Stomach (tissue), 9 donors: ENCODE data around the gene SLC39A3. TPM values are rescaled to one million over a fixed set of nuclear protein-coding genes. Genes with fewer than 3 reads are reported as not detected.

Experiments
- DNase-seq, 2 donors: peaks; one replicate each; pipeline versions ENCODE4 v3.0.0 to v3.0.0-alpha.2; 2013 to 2019
- H3K27ac ChIP-seq, 5 donors: fragments of 200-600 bp in 4 of 5; sonication (generic) in 4 of 5; one replicate each; pipeline ENCODE4 v1.5.1; 2013 to 2019; ENCODE audit warnings: mild to moderate bottlenecking in 1 of 5, moderate library complexity in 1 of 5
- H3K27me3 ChIP-seq, 3 donors: fragments of 200-600 bp; sonication (generic); one replicate each; pipeline ENCODE4 v1.5.1; 2017 to 2019; ENCODE audit warnings: mixed run types in 1 of 3
- H3K36me3 ChIP-seq, 4 donors: fragments of 200-600 bp; sonication (generic); 1 replicate in 3 of 4; 2 replicates in 1 of 4; pipeline ENCODE4 v1.5.1; 2016 to 2019
- H3K4me1 ChIP-seq, 4 donors: fragments of 200-600 bp; sonication (generic); one replicate each; pipeline ENCODE4 v1.5.1; 2016 to 2019
- H3K4me3 ChIP-seq, 4 donors: fragments of 200-600 bp; sonication (generic) in 3 of 4; one replicate each; pipeline ENCODE4 v1.5.1; 2016 to 2019; ENCODE audit warnings: mild to moderate bottlenecking in 1 of 4
- H3K9me3 ChIP-seq, 4 donors: fragments of 200-600 bp; sonication (generic); one replicate each; pipeline ENCODE4 v1.5.1; 2016 to 2019
- CTCF ChIP-seq, 7 experiments: fragments of 450-650 bp in 4 of 7; fragments of 200-600 bp in 3 of 7; sonication (generic) in 3 of 7; IDR thresholded peaks; one replicate each; pipeline ENCODE4 v1.5.1; 2016 to 2019; ENCODE audit warnings: antibody characterized with exemption in 7 of 7, control low read depth in 2 of 7, mild to moderate bottlenecking in 1 of 7
- EP300 ChIP-seq: sonication (generic); formaldehyde crosslinking; IDR thresholded peaks from one replicate; pipeline ENCODE4 v1.6.1; 2017; ENCODE audit warnings: antibody characterized with exemption
- POLR2A ChIP-seq, 4 donors: fragments of 450-650 bp; IDR thresholded peaks; one replicate each; pipeline ENCODE4 v1.6.1; 2016; ENCODE audit warnings: antibody characterized with exemption in 4 of 4, control low read depth in 2 of 4, mild to moderate bottlenecking in 1 of 4, moderate library complexity in 1 of 4
- POLR2AphosphoS5 ChIP-seq, 3 donors: sonication (generic); formaldehyde crosslinking; IDR thresholded peaks; one replicate each; pipeline ENCODE4 v1.6.1; 2016; ENCODE audit warnings: antibody characterized with exemption in 3 of 3
- WGBS, 5 donors: extraction: QIAGEN DNeasy Blood & Tissue Kit in 3 of 5; methylation state at CpG; one replicate each; pipeline versions ENCODE4 v1.1.5 to v1.1.7; 2013 to 2018; 5-methylcytosine and 5-hydroxymethylcytosine counted together
- intact Hi-C: fragments of 100-400 bp; cut with DNase I; formaldehyde crosslinking; loops from one replicate; pipeline ENCODE4 v1.15.1; 2023; ENCODE audit warnings: low total_unique reads
- polyA plus RNA-seq, 3 donors: library from polyadenylated mRNA; stranded (reverse); fragments of 200-250 nt; gene quantifications; one replicate each; pipeline ENCODE4 v1.2.3, GENCODE V29; 2013
- total RNA-seq, 5 donors: library from RNA; depleted of rRNA; stranded (reverse); fragments of >200 nt; gene quantifications; one replicate each; pipeline versions ENCODE4 v1.1.0 to v1.2.3, GENCODE V29; 2014 to 2016
- donor health status: healthy with polysubstance abuse.
- donor health status: Bipolar disorder and iron deficiency.
- donor health status: healthy.

Gene SLC39A3
- total and polyA plus RNA-seq, 8 donors: 3.6 to 33.6 (median 14.9) TPM; not detected in 1

- peak within 1 kb of the TSS; percentile 16 to 96 (median 79) for H3K27ac ChIP-seq
- H3K4me1 ChIP-seq: peaks cover 31 to 58% (median 52%) of the 10 kb centered on the region in 4 donors
- peak; percentile 98 to 100 for DNase-seq
- no peaks in the 10 kb centered on the region for H3K9me3 ChIP-seq
- H3K27me3 ChIP-seq: no peaks in the 10 kb centered on the region
- intact Hi-C loops: no loop called here
- 0 to 1% (median 1%) methylated on average over 23 to 78 of the region's 78 CpGs for WGBS, 5 donors
- peaks cover 0 to 16% (median 4%) of the 10 kb centered on the region in 4 donors for H3K36me3 ChIP-seq
- TF ChIP-seq POLR2AphosphoS5 (IDR thresholded peaks at IDR 0.05): peak; percentile 66 to 89 (median 73)
- TF ChIP-seq EP300: no peak
- peak within 1 kb of the TSS; percentile 93 to 99 (median 96) for H3K4me3 ChIP-seq
Observed at GRCh38 chr19:2785244-2785997, 45.6 kb upstream of the SLC39A3 start, which contains the start of gene THOP1. Gene THOP1, plus strand, starts transcription at chr19:2785503. Its CDS starts 160 bp downstream, at chr19:2785663.

GRCh38 chr19:2783781-2784145 is 43.9 kb upstream of the SLC39A3 start:
- H3K27ac ChIP-seq: peak overlapping the region in 4 of 5 donors; percentile 66 to 96 (median 94)
- WGBS, 5 donors: 74 to 82% (median 76%) methylated on average over 7 of the region's 7 CpGs
- DNase-seq: no peak
- H3K9me3 ChIP-seq: no peaks in the 10 kb centered on the region
- intact Hi-C loops: no loop called here
- H3K4me3 ChIP-seq: peak overlapping the region in 3 of 4 donors; percentile 82 to 98 (median 87)
- H3K27me3 ChIP-seq: no peaks in the 10 kb centered on the region
- H3K36me3 ChIP-seq: peaks cover 0 to 20% (median 9%) of the 10 kb centered on the region in 4 donors
- H3K4me1 ChIP-seq: peaks cover 31 to 74% (median 60%) of the 10 kb centered on the region in 4 donors
- TF ChIP-seq EP300 (no peak), POLR2AphosphoS5 (IDR thresholded peaks at IDR 0.05) (no peak), CTCF (IDR thresholded peaks at IDR 0.05) (no peak), POLR2A (IDR thresholded peaks at IDR 0.05) (no peak)

- no peaks in the 10 kb centered on the region for H3K9me3 ChIP-seq
- H3K36me3 ChIP-seq: peaks cover 0 to 21% (median 12%) of the 10 kb centered on the region in 4 donors
- peak within 1 kb of the TSS; percentile 88 to 99 (median 95) for H3K27ac ChIP-seq
- peak within 1 kb of the TSS; percentile 82 to 98 (median 88) for H3K4me3 ChIP-seq
- H3K4me1 ChIP-seq: peaks cover 31 to 76% (median 61%) of the 10 kb centered on the region in 4 donors
- 0 to 2% (median 0%) methylated on average over 35 to 68 of the region's 68 CpGs for WGBS, 5 donors
- intact Hi-C loops: no loop called here
- no peaks in the 10 kb centered on the region for H3K27me3 ChIP-seq
- DNase-seq: peak; percentile 99
- TF ChIP-seq EP300: no peak
- peak in 2 of 4 donors; percentile 32 to 37 for TF ChIP-seq POLR2A (IDR thresholded peaks at IDR 0.05)
- TF ChIP-seq POLR2AphosphoS5 (IDR thresholded peaks at IDR 0.05): peak; percentile 83 to 93 (median 87)
- peak in 4 of 7 experiments; percentile 4 to 71 (median 40) for TF ChIP-seq CTCF (IDR thresholded peaks at IDR 0.05)
Observed at GRCh38 chr19:2782936-2783780, 43.3 kb upstream of the SLC39A3 start, which contains the start of gene SGTA. Gene SGTA, minus strand, starts transcription at chr19:2783273. Its CDS starts 14,205 bp downstream, at chr19:2769068.

- no peaks in the 10 kb centered on the region for H3K27me3 ChIP-seq
- H3K4me1 ChIP-seq: peaks cover 31 to 76% (median 61%) of the 10 kb centered on the region in 4 donors
- WGBS, 5 donors: 1 to 2% (median 1%) methylated on average over 24 of the region's 24 CpGs
- H3K36me3 ChIP-seq: peaks cover 0 to 23% (median 18%) of the 10 kb centered on the region in 4 donors
- no peak for TF ChIP-seq EP300
- TF ChIP-seq POLR2AphosphoS5 (IDR thresholded peaks at IDR 0.05): no peak
- no peak for TF ChIP-seq CTCF (IDR thresholded peaks at IDR 0.05)
- no peak for TF ChIP-seq POLR2A (IDR thresholded peaks at IDR 0.05)
- H3K4me3 ChIP-seq: peak overlapping the region; percentile 82 to 98 (median 88)
- H3K27ac ChIP-seq: peak overlapping the region; percentile 88 to 99 (median 95)
- H3K9me3 ChIP-seq: no peaks in the 10 kb centered on the region
- peak in 1 of 2 donors; percentile 20 for DNase-seq
- intact Hi-C loops: no loop called here
Observed at GRCh38 chr19:2782329-2782935, 42.6 kb upstream of the SLC39A3 start.
